B cell (primary cell): ENCODE measurements around the gene RNU5B-1. TPM values are rescaled to one million over a fixed set of nuclear protein-coding genes. Genes with fewer than 3 reads are reported as not detected.

Experiments used
- ATAC-seq: fragments of 200-7000 bp; cut with Tn5 transposase; one replicate; pipeline ENCODE4 v1.10.0; 2021; ENCODE audit warnings: low read depth, mild to moderate bottlenecking, moderate number of reproducible peaks, moderate library complexity
- CTCF ChIA-PET: fragments of 350-600 bp; sonication (Branson Sonifier 250); formaldehyde crosslinking; loops from one replicate; lab custom pipeline; 2021; ENCODE audit warnings: antibody characterized with exemption, inconsistent platforms; lab: Charles Lee
- POLR2A ChIA-PET: fragments of 350-600 bp; sonication (Branson Sonifier 250); formaldehyde crosslinking; loops from one replicate; lab custom pipeline; 2021; ENCODE audit warnings: antibody characterized with exemption; lab: Charles Lee
- DNase-seq: peaks from one replicate; pipeline ENCODE4 v3.0.0; 2013
- H2AFZ ChIP-seq: 2 replicates; pipeline ENCODE4 v1.6.1; 2012; ENCODE audit warnings: mild to moderate bottlenecking, low read depth, low read length; ENCODE audit not compliant: insufficient read depth, poor library complexity, severe bottlenecking
- H3K27ac ChIP-seq, 2 donors: 1 replicate in 1 of 2; 2 replicates in 1 of 2; pipeline ENCODE4 v1.5.1; 2012 to 2013; ENCODE audit warnings: low read length in 2 of 2, mild to moderate bottlenecking in 2 of 2, moderate library complexity in 1 of 2
- H3K27me3 ChIP-seq, 4 experiments: fragments of 200-600 bp in 1 of 4; sonication (generic) in 1 of 4; replicated peaks in 1 of 4; 1 replicate in 2 of 4; 2 replicates in 2 of 4; pipeline versions ENCODE4 v1.6.1 to v1.7.0; 2013 to 2016; ENCODE audit warnings: low read length in 3 of 4, mild to moderate bottlenecking in 2 of 4, mixed read lengths in 1 of 4, moderate library complexity in 1 of 4; ENCODE audit not compliant: insufficient read depth in 4 of 4, control insufficient read depth in 3 of 4; ENCODE audit errors: control extremely low read depth in 1 of 4
- H3K36me3 ChIP-seq, 2 experiments: replicated peaks in 1 of 2; 1 replicate in 1 of 2; 2 replicates in 1 of 2; pipeline versions ENCODE4 v1.6.1 to v1.7.1; 2013; ENCODE audit warnings: low read length in 1 of 2; ENCODE audit not compliant: insufficient read depth in 2 of 2, control insufficient read depth in 1 of 2; ENCODE audit errors: control extremely low read depth in 1 of 2, extremely low read depth in 1 of 2
- H3K4me1 ChIP-seq, 2 donors: fragments of 200-600 bp in 1 of 2; sonication (generic) in 1 of 2; 1 replicate in 1 of 2; 2 replicates in 1 of 2; pipeline versions ENCODE4 v1.5.1 to v1.6.1; 2013 to 2017; ENCODE audit warnings: low read length in 2 of 2; ENCODE audit not compliant: control insufficient read depth in 2 of 2, insufficient read depth in 2 of 2
- H3K4me2 ChIP-seq: replicated peaks from 2 replicates; pipeline ENCODE3; 2012; ENCODE audit warnings: mild to moderate bottlenecking, low read depth, low read length; ENCODE audit not compliant: poor library complexity, severe bottlenecking
- H3K4me3 ChIP-seq, 5 experiments: fragments of 200-600 bp in 1 of 5; sonication (generic) in 1 of 5; 1 replicate in 3 of 5; 2 replicates in 2 of 5; pipeline versions ENCODE4 v1.5.1 to v1.7.0; 2011 to 2016; ENCODE audit warnings: low read length in 4 of 5, mild to moderate bottlenecking in 4 of 5, low read depth in 2 of 5, control low read depth in 1 of 5, moderate library complexity in 1 of 5; ENCODE audit not compliant: insufficient read depth in 1 of 5; ENCODE audit errors: control extremely low read depth in 1 of 5, extremely low read depth in 1 of 5
- H3K79me2 ChIP-seq: fragments of 200-600 bp; sonication (generic); one replicate; pipeline ENCODE4 v1.6.0; 2016; ENCODE audit warnings: low read length; ENCODE audit not compliant: control insufficient read depth, insufficient read depth
- H3K9ac ChIP-seq: fragments of 200-600 bp; sonication (generic); 2 replicates; pipeline ENCODE4 v1.6.1; 2017; ENCODE audit warnings: mild to moderate bottlenecking, low read length, moderate library complexity
- H3K9me3 ChIP-seq, 3 donors: one replicate each; pipeline versions ENCODE4 v1.6.1 to v1.7.1; 2013; ENCODE audit warnings: low read length in 2 of 3; ENCODE audit not compliant: control insufficient read depth in 2 of 3, insufficient read depth in 1 of 3; ENCODE audit errors: control extremely low read depth in 1 of 3
- H4K20me1 ChIP-seq: 2 replicates; pipeline ENCODE4 v1.6.0; 2012; ENCODE audit warnings: mild to moderate bottlenecking, low read length; ENCODE audit not compliant: insufficient read depth, control insufficient read depth, poor library complexity, severe bottlenecking
- H3K27ac Mint-ChIP-seq: one replicate; pipeline ENCODE4 v1.8.0; 2021; ENCODE audit warnings: mixed read lengths
- H3K27me3 Mint-ChIP-seq: one replicate; pipeline ENCODE4 v1.8.0; 2021; ENCODE audit warnings: mixed read lengths
- H3K4me1 Mint-ChIP-seq: one replicate; pipeline ENCODE4 v1.8.0; 2021; ENCODE audit warnings: mixed read lengths
- H3K4me3 Mint-ChIP-seq: one replicate; pipeline ENCODE4 v1.8.0; 2021; ENCODE audit warnings: mixed read lengths
- H3K9me3 Mint-ChIP-seq: one replicate; pipeline ENCODE4 v1.8.0; 2022; ENCODE audit warnings: mixed read lengths; ENCODE audit not compliant: insufficient read depth
- CTCF ChIP-seq: fragments of 200-600 bp; IDR thresholded peaks from one replicate; pipeline ENCODE4 v1.8.0; 2022; ENCODE audit warnings: antibody characterized with exemption, mild to moderate bottlenecking
- EZH2 ChIP-seq: IDR thresholded peaks from 2 replicates; pipeline ENCODE4 v1.6.1; 2012; ENCODE audit warnings: borderline replicate concordance, low read depth, mild to moderate bottlenecking, moderate library complexity, low read length; ENCODE audit not compliant: insufficient read depth, poor library complexity, severe bottlenecking
- WGBS: methylation state at CpG from one replicate; pipeline ENCODE4 v1.1.5; 2013; ENCODE audit warnings: missing lambda C conversion rate; ENCODE audit not compliant: insufficient coverage; 5-methylcytosine and 5-hydroxymethylcytosine counted together
- intact Hi-C: fragments of 100-400 bp; cut with micrococcal nuclease; formaldehyde crosslinking; loops from one replicate; pipeline ENCODE4 v1.10.0; 2022
- polyA plus RNA-seq: library from polyadenylated mRNA; depleted of rRNA; stranded (reverse); fragments of >200 nt; gene quantifications from 2 replicates; pipeline ENCODE4 v1.2.3, GENCODE V29; 2012
- total RNA-seq, 2 donors: library from RNA; stranded (reverse); fragments of 120-200 nt in 1 of 2; gene quantifications; 1 replicate in 1 of 2; 2 replicates in 1 of 2; pipeline versions ENCODE4 v1.2.3 to v1.2.4, GENCODE V29; 2013 to 2022

RNU5B-1 gene
- total and polyA plus RNA-seq, 2 donors (not counting 1 experiment from before 2014, with no cell fraction given): 21.7 TPM; not detected in 1

- H3K27ac Mint-ChIP-seq: no peak overlapping the region
- intact Hi-C loops: no loop called here
- H2AFZ ChIP-seq: no peak overlapping the region
- no peaks in the 10 kb centered on the region for H3K4me1 Mint-ChIP-seq
- H4K20me1 ChIP-seq: no peaks in the 10 kb centered on the region
- CTCF ChIA-PET: interaction anchor here (1.5 kb wide), 1 partner anchor 12 kb away, joined by 3 read pairs; no protein-coding TSS in a partner anchor
- H3K4me1 ChIP-seq: no peaks in the 10 kb centered on the region
- no peak overlapping the region for H3K4me2 ChIP-seq
- H3K4me3 Mint-ChIP-seq: no peak overlapping the region
- TF ChIP-seq EZH2 (no peak), CTCF (no peak)
- H3K9me3 Mint-ChIP-seq: no peaks in the 10 kb centered on the region
- no peak overlapping the region for H3K4me3 ChIP-seq
- no peak overlapping the region for H3K9ac ChIP-seq
- WGBS: 58% methylated on average over 4 of the region's 5 CpGs
- no peak overlapping the region for H3K27ac ChIP-seq
- ATAC-seq (no peak), DNase-seq (no peak)
- H3K79me2 ChIP-seq: no peaks in the 10 kb centered on the region
- no peaks in the 10 kb centered on the region for H3K27me3 ChIP-seq
- POLR2A ChIA-PET: no interaction called here
- H3K27me3 Mint-ChIP-seq: no peaks in the 10 kb centered on the region
- H3K36me3 ChIP-seq: peaks cover 9 to 62% of the 10 kb centered on the region in 2 experiments
- H3K9me3 ChIP-seq: no peaks in the 10 kb centered on the region
Measured at GRCh38 chr15:65258375-65259262, 45.9 kb upstream of the RNU5B-1 start.

- ATAC-seq (no peak), DNase-seq (no peak)
- H3K4me1 Mint-ChIP-seq: no peaks in the 10 kb centered on the region
- H2AFZ ChIP-seq: no peak overlapping the region
- POLR2A ChIA-PET: no interaction called here
- intact Hi-C loops: no loop called here
- WGBS: 94% methylated on average over 5 of the region's 7 CpGs
- no peak overlapping the region for H3K4me3 ChIP-seq
- no peak overlapping the region for H3K27ac ChIP-seq
- H3K79me2 ChIP-seq: no peaks in the 10 kb centered on the region
- no peak overlapping the region for H3K9ac ChIP-seq
- no peaks in the 10 kb centered on the region for H3K9me3 Mint-ChIP-seq
- CTCF ChIA-PET: no interaction called here
- no peaks in the 10 kb centered on the region for H4K20me1 ChIP-seq
- TF ChIP-seq CTCF (no peak), EZH2 (no peak)
- no peaks in the 10 kb centered on the region for H3K9me3 ChIP-seq
- peaks cover 9 to 63% of the 10 kb centered on the region in 2 experiments for H3K36me3 ChIP-seq
- no peak overlapping the region for H3K4me3 Mint-ChIP-seq
- H3K27me3 Mint-ChIP-seq: no peaks in the 10 kb centered on the region
- no peak overlapping the region for H3K27ac Mint-ChIP-seq
- no peak overlapping the region for H3K4me2 ChIP-seq
- H3K4me1 ChIP-seq: no peaks in the 10 kb centered on the region
- no peaks in the 10 kb centered on the region for H3K27me3 ChIP-seq
Measured at GRCh38 chr15:65259367-65259797, 45.1 kb upstream of the RNU5B-1 start.
